GM21447 (cell line): Measurements from ENCODE around the gene SHKBP1.

Experiments used
- ATAC-seq: cut with Tn5 transposase; IDR thresholded peaks from one replicate; pipeline ENCODE4 v1.9.1; 2021; ENCODE audit not compliant: unreplicated experiment

Gene SHKBP1

DNA sequence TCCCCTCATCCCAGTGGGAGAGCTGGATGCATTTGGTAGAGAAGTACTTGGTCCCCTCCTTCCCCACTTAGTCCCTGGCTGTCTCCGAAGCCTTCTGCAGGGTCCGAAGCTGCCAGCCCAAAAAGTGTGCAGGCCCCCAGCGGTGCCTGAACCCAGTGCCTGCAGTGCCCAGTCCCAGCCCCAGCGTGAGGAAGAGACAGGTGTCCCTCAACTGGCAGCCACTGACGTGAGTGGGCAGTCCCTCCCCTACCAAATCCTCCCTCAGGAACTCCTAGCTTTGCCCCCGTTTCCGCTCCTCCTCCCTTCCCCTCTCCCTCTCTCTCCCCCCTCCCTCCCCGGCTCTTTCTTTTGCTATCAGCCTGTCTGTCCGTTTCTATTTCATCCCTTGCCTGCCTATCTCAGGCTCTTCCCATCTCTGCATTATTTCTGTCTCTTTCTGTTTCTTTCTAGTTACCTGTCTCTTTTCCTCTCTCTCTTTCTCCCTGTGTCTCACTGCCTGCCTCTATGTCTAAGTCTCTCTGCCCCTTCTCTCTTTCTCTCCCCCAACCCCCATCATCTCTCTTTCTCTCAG, 22.7 kb downstream of the SHKBP1 start:
- no peak for ATAC-seq

- no peak for ATAC-seq
These were observed 23.4 kb downstream of the SHKBP1 start for GRCh38 chr19:40599902-40600569.

GRCh38 chr19:40600570-40601133, 24.0 kb downstream of the SHKBP1 start:
- no peak for ATAC-seq

DNA sequence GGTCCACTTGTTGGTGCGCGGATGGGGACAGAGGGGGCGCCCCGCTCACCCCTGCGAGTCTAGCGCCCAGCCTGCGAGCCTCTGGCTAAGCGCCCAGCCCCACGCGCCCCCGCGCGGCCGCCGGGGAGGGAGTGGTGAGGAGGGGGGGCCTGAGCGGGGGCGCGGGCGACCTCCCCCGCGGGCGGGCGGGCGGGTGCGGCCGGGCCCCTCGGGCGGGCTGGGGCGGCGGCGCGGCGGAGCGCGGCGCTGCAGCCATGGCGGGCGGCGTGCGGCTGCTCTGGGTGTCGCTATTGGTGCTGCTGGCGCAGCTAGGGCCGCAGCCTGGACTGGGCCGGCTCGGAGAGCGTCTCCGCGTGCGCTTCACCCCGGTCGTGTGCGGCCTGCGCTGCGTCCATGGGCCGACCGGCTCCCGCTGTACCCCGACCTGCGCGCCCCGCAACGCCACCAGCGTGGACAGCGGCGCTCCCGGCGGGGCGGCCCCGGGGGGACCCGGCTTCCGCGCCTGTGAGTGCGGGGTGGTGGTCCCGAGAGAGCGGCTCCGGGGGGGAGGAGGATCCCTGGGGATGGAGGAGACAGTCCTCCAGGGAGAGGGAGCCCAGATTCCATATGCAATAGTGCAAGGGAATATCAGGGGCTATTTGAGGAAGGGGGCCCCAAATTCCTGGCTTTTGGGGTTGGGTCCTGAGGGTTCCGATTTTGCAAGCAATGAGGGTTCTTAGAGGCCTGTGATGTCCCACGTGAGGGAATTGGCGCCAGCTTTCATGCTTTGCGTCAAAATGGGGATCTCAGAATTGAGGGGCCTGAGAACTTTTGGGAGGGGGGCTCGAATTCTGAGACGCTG, 24.7 kb downstream of the SHKBP1 start, which contains the start of gene LTBP4:
LTBP4 (plus strand) TSS at position 236 of the 841 bp plus-strand sequence; CDS start at position 255, 19 bp downstream.
- ATAC-seq = no peak

- no peak for ATAC-seq
These were observed 26.4 kb downstream of the SHKBP1 start for GRCh38 chr19:40603071-40603388.

- ATAC-seq = peak; percentile 73
These were observed 26.9 kb downstream of the SHKBP1 start for GRCh38 chr19:40603389-40604170.

GRCh38 chr19:40604171-40604646, 27.5 kb downstream of the SHKBP1 start:
- ATAC-seq = no peak

DNA sequence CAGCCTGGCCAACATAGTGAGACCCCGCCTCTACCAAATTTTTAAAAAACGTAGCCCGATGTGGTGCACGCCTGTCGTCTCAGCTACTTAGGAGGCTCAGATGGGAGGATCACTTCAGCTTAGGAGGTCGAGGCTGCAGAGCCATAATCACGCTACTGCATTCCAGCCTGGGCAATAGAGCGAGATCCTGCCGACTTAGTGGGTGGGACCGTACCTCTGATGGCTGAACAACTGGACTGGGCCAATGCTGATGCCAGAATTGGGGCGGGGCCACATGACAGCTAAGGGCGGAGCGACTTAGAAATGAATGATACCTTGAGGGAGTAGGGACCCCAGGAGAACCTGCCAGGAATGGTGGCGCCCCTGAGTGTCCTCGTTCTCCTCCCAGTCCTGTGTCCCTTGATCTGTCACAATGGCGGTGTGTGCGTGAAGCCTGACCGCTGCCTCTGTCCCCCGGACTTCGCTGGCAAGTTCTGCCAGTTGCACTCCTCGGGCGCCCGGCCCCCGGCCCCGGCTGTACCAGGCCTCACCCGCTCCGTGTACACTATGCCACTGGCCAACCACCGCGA, 28.1 kb downstream of the SHKBP1 start:
- ATAC-seq = no peak

- no peak for ATAC-seq
These were observed 28.7 kb downstream of the SHKBP1 start for GRCh38 chr19:40605216-40605971.

DNA sequence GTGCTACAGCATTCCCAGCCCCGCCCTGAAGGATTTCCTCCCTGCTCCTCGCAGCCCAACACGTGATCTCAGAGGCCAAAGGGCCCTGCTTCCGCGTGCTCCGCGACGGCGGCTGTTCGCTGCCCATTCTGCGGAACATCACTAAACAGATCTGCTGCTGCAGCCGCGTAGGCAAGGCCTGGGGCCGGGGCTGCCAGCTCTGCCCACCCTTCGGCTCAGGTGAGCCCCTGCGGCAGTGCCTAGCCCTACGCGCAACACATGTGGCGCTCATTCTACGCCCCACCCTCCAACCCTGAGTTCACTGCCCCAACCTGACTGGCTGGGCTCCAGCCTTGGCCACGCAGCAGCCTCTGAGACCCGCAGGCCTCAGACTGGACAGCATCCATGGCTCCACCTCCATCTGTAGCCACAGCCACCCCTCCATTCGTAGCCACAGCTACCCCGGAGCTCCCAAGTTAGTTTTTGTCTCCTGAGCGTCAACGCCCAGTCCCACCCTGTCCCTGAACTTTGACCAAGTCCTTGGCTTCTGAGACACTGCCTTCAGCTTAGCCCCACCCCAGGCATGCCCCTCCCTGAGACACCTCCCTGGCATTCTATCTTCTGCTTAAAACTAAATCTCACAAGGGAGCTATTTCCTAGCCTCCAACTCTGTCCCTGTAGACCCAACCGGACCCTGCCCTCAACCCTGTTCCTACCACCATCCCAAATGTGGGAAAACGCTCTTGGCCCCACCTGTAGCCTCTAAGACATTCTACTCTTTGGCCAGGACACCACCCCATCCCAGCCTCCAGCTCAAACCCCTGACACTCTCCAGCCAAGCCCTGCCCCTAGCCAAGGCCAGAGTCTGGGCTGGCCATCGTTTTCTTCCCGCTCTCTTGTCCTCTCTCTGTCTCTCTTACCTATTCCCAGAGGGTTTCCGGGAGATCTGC, 30.9 kb downstream of the SHKBP1 start:
- no peak for ATAC-seq

DNA sequence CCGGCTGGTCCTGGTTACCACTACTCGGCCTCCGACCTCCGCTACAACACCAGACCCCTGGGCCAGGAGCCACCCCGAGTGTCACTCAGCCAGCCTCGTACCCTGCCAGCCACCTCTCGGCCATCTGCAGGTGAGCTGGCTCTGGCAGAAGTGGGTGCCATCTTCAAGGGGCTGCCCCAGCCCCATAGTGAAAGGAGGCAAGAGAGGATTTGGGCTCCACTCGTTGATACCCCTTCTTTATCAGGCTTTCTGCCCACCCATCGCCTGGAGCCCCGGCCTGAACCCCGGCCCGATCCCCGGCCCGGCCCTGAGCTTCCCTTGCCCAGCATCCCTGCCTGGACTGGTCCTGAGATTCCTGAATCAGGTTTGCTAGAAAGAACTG, 31.6 kb downstream of the SHKBP1 start:
- no peak for ATAC-seq

DNA sequence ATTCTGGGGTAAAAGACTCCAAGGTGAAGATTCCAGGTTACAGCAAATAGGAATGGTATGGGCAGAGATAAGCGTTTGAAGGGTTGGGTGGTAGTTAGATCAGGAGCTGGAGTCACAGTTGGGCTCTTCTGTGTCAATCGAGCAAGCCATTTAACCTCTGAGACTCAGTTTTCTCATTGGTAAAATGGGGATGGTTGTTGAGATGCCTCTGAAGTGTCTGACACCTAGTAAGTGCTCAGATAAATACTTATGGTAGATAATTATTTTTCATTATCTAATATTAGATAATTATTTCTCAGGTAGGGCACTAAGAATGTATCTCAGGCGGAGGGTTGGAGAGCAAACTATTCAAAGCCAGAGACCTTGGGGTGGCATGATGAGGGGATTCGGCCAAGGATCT, 32.3 kb downstream of the SHKBP1 start:
- no peak for ATAC-seq

- ATAC-seq = peak; percentile 51
These were observed 33.1 kb downstream of the SHKBP1 start for GRCh38 chr19:40609561-40610395.

DNA sequence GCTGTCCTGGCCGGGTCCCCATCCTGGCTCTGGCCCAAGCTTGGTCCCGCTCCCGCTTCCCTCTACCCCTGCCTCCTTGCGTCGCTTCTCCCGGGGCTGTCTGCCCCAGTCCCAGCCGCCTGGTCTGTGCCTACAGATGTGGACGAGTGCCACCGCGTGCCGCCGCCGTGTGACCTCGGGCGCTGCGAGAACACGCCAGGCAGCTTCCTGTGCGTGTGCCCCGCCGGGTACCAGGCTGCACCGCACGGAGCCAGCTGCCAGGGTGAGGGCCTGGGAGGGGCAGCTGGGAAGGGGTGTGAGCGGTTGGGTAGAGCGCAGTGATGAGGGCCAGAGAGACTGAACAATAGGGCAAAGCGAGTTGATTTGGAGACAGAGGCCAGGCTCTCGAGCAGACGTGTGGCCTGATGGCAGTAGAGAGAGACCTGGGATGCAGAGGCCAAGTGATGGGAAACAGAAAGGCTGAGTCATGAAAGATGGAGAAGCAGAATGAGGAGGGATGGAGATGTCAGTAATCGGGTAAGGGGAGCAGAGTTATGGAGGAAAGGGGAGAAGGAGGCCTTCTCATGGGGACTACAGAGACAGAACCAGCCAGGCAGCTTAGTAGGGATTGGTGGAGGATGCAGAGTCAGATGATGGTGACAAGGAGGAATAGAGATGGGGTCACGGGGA, 33.9 kb downstream of the SHKBP1 start:
- no peak for ATAC-seq

DNA sequence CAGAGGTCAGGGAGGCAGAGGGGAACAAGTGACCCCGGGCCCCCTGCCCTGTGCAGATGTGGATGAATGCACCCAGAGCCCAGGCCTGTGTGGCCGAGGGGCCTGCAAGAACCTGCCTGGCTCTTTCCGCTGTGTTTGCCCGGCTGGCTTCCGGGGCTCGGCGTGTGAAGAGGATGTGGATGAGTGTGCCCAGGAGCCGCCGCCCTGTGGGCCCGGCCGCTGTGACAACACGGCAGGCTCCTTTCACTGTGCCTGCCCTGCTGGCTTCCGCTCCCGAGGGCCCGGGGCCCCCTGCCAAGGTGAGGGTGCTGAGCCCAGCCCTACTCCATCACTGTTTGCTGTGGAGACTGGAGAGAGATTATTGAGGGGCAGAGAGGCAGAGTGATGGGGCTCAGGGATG, 34.4 kb downstream of the SHKBP1 start:
- no peak for ATAC-seq

DNA sequence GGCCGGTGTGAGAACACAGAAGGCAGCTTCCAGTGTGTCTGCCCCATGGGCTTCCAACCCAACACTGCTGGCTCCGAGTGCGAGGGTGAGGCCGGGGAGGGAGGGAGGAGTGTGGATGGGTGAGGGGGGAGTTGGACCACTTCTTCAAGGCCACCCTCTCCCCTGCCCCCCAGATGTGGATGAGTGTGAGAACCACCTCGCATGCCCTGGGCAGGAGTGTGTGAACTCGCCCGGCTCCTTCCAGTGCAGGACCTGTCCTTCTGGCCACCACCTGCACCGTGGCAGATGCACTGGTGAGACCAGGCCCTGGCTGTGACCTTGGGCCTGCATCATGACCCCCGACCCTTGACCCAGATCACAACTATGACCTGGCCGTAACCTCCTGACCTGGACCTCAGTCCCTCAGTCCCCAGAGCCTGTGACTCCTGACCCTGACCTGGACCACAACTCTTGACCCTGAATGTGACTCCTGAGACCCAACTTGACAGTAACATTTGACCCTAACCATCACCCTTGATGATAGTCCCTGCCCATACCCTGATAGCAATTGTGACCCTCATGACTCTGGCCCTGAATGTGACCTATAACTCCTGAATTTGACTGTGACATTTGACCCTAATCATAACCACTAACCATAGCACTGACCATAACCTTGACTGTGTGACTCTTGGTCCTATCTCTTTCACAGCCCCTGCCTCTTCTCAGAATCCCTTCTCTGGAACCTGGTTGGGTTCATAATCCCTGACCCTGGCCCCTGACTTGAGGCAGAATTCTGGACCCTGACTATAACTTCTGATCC, 35.4 kb downstream of the SHKBP1 start:
- no peak for ATAC-seq
